ENCODE results near the gene SGTA.
"Not testable (repeated sequence)": the region's sequence is repeated elsewhere in the genome, so short reads cannot be mapped to it uniquely, and the experiment has no call there.

The SGTA gene

DNA sequence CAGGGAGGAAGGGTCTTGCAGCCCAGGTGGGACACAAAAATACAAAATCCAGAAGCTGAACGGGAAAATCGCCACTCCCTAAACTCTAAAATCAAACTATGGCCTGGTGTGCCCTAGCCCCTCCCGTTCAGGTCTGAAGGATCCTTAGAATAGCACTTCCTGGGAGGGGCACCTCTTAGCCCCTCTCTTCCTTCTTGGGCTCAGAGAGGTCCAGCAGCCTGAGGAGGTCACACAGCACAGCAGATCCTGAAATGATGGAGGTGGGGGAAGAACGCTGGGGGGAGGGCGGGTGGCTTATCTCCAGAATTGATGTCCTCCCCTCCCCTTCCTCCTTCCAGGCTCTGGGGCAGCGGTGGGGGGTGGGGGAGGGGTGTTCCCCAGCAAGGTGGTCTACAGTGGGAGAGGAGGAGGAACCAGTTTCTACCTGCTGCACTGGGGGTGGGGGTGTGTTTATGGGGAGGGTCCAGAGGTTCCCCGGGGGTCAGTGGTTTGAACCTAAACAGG, 63.8 kb downstream of the SGTA start:
- no peak for DNase-seq (ENCODE audit: low spot score)
- H3K4me3 ChIP-seq, result no peak overlapping the region
- TF ChIP-seq, protein P1, sequence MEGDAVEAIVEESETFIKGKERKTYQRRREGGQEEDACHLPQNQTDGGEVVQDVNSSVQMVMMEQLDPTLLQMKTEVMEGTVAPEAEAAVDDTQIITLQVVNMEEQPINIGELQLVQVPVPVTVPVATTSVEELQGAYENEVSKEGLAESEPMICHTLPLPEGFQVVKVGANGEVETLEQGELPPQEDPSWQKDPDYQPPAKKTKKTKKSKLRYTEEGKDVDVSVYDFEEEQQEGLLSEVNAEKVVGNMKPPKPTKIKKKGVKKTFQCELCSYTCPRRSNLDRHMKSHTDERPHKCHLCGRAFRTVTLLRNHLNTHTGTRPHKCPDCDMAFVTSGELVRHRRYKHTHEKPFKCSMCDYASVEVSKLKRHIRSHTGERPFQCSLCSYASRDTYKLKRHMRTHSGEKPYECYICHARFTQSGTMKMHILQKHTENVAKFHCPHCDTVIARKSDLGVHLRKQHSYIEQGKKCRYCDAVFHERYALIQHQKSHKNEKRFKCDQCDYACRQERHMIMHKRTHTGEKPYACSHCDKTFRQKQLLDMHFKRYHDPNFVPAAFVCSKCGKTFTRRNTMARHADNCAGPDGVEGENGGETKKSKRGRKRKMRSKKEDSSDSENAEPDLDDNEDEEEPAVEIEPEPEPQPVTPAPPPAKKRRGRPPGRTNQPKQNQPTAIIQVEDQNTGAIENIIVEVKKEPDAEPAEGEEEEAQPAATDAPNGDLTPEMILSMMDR (IDR thresholded peaks at IDR 0.05), result no peak
- no peak overlapping the region for H3K27ac ChIP-seq

DNA sequence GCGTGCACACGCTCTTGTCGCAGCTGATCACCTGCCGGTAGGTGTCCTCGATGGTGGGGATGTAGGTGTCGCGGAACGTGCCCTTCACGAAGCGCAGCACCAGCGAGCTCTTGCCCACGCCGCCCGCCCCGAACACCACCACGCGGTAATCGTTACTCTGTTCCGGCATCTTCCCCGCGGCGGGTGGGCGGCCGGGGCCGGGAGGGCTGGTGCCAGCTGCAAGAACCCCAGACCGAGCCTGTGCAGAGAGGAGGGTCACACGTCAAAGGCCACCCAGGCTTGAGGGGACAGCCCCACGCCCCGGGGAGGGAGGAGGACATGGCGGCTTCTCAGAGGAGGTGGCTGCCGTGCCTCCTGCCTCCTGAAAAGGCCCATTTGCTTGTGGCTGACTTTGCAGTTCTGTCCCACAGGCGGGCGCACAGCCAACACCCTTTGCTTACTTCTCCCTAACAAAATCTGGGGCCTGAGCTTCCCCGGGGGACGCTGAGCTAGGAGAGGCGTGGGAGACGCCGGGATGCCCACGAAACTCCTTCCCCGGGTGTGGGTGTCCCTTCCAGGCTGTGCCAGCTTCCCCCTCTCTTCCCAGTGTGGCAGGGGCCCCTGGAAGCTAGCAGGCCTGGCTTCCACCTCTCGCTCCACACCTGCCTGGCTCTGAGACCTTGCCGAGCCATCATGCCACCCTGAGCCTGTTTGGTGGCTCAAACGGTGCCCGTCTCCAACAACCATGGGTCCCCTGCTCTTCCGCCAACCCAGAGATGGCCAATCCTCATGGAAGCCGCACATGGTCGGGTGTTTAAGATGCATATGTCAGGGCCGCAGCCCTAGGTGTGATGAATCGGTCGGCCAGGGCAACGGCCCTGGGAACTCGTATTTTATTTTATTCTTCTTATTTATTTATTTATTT, 65.2 kb downstream of the SGTA start:
- TF ChIP-seq, protein P1 (IDR thresholded peaks at IDR 0.05), result no peak
- H3K4me3 ChIP-seq, result no peak overlapping the region
- H3K27ac ChIP-seq, result no peak overlapping the region
- no peak for DNase-seq (ENCODE audit: low spot score)

DNA sequence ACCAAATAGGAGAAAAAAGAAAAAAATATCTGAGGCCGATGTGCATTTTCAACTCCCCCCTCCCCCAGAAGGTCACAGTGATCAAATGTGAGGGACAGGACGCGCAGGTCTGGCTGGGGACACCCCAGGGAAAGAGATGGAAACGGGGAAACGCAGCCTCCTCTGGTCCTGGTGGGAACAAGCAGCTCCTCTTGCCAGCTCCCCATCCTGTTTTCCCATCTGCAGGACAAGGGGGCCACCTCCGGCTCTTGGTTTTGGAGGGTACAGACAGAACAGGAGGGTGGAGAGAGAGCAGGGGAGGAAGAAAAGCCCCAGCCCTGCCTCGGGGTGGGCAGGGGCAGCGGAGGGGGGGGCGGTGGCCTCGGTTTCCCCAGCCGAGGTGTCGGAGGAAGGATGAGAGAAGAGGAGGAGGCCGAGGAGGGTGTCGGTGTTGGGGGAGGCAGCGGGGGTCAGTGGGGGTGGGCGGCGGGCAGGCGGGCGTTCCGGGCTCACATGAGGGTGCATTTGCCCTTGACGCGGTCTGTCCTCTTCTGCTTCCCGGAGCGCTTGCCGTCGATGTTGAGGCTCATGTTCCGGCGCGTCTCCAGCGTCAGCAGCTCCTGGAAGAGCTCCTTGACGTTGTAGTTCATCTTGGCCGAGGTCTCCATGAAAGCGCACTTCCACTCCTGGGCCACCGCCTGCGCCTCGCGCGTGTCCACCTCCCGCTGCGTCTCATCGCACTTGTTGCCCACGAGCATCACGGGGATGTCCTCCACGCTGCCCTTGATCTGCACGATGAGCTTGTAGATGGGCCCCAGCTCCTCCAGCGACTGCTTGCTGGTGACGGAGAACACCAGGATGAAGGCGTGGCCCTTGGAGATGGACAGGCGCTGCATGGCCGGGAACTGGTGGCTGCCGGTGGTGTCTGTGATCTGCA, 66.1 kb downstream of the SGTA start:
- H3K4me3 ChIP-seq, result no peak overlapping the region
- no peak for DNase-seq (ENCODE audit: low spot score)
- H3K27ac ChIP-seq, result no peak overlapping the region
- TF ChIP-seq, protein P1 (IDR thresholded peaks at IDR 0.05), result no peak

DNA sequence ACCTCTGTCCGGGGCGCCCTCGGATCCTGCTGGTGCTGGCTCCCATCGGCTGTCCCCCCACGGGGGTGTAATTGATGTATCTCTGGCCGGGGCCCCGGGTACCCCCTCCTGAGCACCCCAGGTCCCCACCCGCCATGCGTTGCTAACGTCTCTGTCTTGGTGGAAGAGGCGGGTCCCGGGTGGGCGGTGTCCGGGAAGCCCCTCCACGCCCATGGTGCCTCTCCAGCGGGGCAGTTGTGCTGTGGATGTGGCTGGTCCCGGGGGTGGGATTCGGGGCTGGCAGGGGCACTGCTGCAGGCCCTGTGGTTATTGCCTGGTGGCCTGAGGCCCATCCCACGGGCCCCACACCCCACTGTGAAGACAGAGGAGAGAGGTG, 66.8 kb downstream of the SGTA start:
- TF ChIP-seq, protein P1 (IDR thresholded peaks at IDR 0.05), result no peak
- no peak for DNase-seq (ENCODE audit: low spot score)
- Histone ChIP-seq H3K27ac (no peak overlapping the region), H3K4me3 (no peak overlapping the region)

DNA sequence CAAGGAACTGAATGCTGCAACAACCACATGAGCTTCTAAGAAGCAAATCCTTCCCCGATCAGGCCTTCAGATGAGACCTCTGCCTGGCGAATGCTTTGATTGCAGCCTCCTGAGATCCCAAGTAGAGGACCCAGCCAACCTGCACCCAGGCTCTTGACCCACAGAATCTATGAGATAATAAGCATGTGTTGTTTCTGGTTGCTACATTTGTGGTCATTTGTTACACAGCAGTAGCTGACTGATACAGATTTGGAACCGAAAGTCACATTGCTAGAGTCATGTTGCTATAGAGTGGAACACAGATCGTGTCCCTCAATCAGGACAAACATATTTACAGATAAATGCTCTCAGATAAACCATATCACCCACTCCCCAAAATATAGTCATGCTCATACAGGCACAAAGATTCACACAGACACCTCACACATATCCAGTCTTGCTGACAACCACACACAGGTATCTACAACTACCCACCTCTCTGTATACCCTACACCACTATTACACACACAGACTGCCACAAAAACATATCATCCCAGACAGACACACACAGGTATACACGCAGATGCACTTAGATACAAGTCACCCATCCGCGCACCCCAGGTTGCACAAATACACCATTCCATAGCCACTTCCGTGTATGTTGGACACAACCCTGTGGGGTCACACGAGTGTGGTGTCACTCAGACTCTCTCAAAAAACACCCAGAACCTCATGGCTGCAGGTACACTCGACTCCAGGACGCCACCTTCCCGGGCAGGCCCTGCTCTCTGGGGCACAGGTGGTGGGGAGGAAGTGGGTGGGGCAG, 67.4 kb downstream of the SGTA start:
- no peak overlapping the region for H3K27ac ChIP-seq
- H3K4me3 ChIP-seq, result no peak overlapping the region
- TF ChIP-seq, protein P1 (IDR thresholded peaks at IDR 0.05), result no peak
- no peak for DNase-seq (ENCODE audit: low spot score)

DNA sequence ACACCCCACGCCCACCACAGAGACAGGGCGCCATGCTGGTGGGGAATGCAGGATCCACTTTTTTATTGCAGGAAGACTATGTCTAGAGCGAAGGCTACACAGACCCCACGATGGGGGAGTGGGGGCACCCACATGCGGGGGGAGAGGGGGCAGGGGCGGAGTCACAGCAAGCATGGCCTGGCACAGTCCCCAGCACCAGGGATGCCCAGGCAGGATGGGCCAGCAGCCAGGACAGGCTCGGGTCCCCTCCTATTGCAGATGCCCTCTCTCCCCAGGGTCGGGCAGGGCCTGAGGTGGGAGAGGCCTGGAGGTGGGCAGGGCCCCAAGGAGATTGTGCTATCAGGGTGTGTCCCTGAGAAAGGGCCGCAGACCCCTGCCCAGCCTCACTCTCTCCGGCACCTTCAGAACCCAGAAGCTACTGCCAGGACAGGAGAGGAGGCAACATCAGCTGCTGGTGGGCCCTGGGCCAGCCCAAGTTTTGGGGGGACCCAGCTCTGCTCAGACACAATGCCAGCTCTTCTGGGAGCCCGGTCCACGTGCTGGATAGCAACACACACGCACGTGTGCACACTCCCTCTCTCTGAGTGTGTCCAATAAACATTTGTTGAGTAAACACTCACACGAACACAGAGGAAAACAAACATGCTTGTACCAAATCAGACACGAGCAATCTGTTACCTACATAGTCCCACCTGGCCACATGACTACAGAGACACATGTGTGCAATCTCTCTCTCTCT, 68.4 kb downstream of the SGTA start:
- no peak overlapping the region for H3K4me3 ChIP-seq
- TF ChIP-seq, protein P1 (IDR thresholded peaks at IDR 0.05), result no peak
- no peak overlapping the region for H3K27ac ChIP-seq
- no peak for DNase-seq (ENCODE audit: low spot score)

DNA sequence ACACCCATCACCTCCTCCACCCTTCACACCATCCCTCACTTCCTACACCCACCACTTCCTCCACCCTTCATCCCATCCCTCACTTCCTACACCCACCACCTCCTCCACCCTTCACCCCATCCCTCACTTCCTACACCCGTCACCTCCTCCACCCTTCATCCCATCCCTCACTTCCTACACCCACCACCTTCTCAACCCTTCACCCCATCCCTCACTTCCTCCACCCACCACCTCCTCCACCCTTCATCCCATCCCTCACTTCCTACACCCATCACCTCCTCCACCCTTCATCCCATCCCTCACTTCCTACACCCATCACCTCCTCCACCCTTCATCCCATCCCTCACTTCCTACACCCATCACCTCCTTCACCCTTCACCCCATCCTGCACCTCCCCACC, 69.0 kb downstream of the SGTA start:
- H3K27ac ChIP-seq; H3K4me3 ChIP-seq; DNase-seq (ENCODE audit: low spot score): not testable (repeated sequence)

DNA sequence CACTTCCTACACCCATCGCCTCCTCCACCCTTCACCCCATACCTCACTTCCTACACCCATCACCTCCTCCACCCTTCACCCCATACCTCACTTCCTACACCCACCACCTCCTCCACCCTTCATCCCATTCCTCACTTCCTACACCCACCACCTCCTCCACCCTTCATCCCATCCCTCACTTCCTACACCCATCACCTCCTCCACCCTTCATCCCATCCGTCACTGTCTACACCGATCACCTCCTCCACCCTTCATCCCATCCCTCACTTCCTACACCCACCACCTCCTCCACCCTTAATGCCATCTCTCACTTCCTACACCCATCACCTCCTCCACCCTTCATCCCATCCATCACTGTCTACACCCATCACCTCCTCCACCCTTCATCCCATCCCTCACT, 69.9 kb downstream of the SGTA start:
- not testable (repeated sequence) for H3K4me3 ChIP-seq; H3K27ac ChIP-seq; DNase-seq (ENCODE audit: low spot score)

All from coronary artery (tissue), 2 donors.